GM10266 (cell line): Measurements from ENCODE around the gene S100A7A.
"Not testable (repeated sequence)": the region's sequence is repeated elsewhere in the genome, so short reads cannot be mapped to it uniquely, and the experiment has no call there.

Source experiments
- DNase-seq: peaks from one replicate; pipeline ENCODE4 v3.0.0; 2012; ENCODE audit errors: extremely low spot score
- TF ChIP-seq, protein P1 (sequence below): IDR thresholded peaks from 2 replicates; pipeline ENCODE4 v1.5.1; 2012; ENCODE audit warnings: mild to moderate bottlenecking, low read depth; ENCODE audit not compliant: control insufficient read depth, insufficient read depth; ENCODE audit errors: missing control alignments

Gene S100A7A

GRCh38 chr1:153417136-153417888, 992 bp downstream of the S100A7A start:
- TF ChIP-seq, protein P1, sequence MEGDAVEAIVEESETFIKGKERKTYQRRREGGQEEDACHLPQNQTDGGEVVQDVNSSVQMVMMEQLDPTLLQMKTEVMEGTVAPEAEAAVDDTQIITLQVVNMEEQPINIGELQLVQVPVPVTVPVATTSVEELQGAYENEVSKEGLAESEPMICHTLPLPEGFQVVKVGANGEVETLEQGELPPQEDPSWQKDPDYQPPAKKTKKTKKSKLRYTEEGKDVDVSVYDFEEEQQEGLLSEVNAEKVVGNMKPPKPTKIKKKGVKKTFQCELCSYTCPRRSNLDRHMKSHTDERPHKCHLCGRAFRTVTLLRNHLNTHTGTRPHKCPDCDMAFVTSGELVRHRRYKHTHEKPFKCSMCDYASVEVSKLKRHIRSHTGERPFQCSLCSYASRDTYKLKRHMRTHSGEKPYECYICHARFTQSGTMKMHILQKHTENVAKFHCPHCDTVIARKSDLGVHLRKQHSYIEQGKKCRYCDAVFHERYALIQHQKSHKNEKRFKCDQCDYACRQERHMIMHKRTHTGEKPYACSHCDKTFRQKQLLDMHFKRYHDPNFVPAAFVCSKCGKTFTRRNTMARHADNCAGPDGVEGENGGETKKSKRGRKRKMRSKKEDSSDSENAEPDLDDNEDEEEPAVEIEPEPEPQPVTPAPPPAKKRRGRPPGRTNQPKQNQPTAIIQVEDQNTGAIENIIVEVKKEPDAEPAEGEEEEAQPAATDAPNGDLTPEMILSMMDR: no peak
- no peak for DNase-seq

GRCh38 chr1:153418758-153419435, 2.6 kb downstream of the S100A7A start:
- DNase-seq: not testable (repeated sequence)

- not testable (repeated sequence) for DNase-seq
Observed at GRCh38 chr1:153419436-153419793, 3.1 kb downstream of the S100A7A start.

GRCh38 chr1:153420306-153420705, 4.0 kb downstream of the S100A7A start:
- DNase-seq: no peak
- TF ChIP-seq, protein P1: no peak

GRCh38 chr1:153422450-153423068, 6.2 kb downstream of the S100A7A start:
- DNase-seq: peak; percentile 54
- TF ChIP-seq, protein P1: no peak

- DNase-seq: no peak
- TF ChIP-seq, protein P1: no peak
Observed at GRCh38 chr1:153426809-153427208, 10.5 kb downstream of the S100A7A start.

DNA sequence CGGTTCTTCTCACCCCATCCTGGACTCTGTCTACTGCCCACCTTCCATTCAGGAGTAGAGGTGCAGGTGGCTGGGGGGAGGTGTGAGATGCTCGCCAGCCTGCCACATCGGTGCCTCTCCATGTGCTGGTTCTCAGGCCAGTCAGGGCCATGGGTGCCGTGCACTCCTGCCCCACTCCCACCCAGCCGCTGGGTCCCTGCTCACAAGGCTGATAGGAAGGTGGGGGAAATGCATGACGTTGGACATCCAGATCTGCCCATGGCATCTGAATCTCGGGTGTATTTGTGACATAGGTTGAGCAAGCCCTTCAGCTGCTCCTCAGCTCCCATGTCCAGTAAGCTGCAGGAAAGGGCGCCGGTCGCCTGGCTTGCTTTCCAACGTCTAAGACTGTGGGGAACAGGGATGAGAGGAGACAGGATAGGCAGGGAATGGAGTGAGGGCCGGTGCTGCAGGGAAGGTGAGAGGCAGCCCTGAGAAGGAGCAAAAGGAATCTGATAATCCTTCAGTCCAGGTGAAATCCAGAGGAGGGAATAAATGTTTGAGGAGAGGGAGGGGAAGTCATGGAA, 11.8 kb downstream of the S100A7A start:
- DNase-seq: no peak

More for the DNA sequence above, 11.8 kb downstream of the S100A7A start:
- TF ChIP-seq, protein P1: no peak
